Activated CD4-positive, alpha-beta T cell treated with anti-CD3 and anti-CD28 coated beads, Interleukin-2, amount 50 U/mL, for 16 hours (primary cell): ENCODE results near the gene RTN4RL1.

ENCODE experiments used
- DNase-seq: peaks from one replicate; pipeline ENCODE4 v3.0.0-alpha.2; 2020

The RTN4RL1 gene

DNA sequence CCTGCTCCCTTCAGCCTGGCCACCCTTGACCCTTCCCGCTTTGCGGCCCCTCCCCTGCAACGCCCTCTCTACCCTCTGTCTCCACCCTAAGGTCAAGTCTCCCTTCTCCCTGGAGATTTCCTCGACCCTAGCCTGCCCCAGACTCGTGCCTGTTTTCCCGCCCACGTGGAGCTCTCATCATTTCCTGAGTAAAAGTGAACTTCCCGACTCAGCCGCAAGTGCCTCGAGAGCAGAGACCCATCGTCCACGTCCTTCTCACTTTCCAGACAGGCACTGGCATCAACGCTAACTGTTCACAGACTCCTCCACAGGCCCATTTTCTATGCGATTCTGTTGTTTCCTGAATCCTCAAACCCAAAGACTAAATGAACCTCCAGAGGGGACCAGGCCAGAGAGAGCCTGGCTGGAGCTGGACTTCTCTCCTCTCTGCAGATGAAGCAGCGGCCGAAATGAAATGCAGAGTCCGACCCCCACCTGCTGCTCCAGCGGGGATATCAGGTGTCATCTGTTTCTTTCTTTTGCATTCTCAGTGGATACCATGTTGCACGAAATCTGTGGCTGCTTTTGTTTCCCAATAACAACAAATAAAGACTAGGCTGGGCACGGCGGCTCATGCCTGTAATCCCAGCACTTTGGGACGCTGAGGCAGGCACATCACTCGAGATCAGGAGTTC is 52.5 kb downstream of the RTN4RL1 start:
- no peak for DNase-seq

DNA sequence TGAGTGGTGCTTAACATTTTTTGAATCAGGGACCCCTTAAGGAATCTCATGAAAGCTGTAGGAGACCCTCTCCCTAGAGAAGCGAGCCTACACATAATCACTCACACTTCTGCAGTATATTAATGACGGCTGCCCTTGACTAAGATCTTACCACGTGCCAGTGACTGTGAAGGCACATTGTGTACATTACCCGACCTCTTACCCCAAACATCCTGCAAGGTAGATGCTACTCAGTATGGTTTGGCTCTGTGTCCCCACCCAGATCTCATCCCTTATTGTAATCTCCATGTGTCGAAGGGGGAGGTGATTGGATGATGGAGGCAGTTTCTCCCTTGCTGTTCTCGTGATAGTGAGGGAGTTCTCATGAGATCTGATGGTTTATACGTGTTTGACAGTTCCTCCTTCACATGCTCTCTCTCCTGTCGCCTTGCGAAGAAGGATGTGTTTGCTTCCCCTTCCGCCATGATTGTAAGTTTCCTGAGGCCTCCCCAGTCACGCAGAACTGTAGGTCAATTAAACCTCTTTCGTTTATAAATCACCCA is 54.2 kb downstream of the RTN4RL1 start:
- no peak for DNase-seq

DNA sequence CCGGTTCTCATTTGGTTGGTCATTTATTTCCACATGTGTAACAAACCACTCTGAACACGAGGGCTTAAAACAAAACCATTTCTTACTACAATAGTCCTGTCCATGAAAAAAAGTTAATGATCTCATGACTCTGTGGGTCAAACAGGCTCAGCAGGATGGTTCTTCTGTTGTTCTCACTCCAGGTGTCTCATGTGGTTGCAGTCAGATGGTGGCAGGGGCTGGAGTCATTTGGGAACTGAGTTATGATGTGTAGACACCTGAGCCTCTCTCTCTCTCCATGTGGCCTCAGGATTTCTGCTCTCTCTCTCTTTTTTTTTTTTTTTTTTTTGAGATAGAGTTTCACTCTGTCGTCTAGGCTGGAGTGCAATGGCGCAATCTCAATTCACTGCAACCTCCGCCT is 55.4 kb downstream of the RTN4RL1 start:
- DNase-seq: no peak

GRCh38 chr17:1967213-1967612 is 57.9 kb downstream of the RTN4RL1 start:
- no peak for DNase-seq

DNA sequence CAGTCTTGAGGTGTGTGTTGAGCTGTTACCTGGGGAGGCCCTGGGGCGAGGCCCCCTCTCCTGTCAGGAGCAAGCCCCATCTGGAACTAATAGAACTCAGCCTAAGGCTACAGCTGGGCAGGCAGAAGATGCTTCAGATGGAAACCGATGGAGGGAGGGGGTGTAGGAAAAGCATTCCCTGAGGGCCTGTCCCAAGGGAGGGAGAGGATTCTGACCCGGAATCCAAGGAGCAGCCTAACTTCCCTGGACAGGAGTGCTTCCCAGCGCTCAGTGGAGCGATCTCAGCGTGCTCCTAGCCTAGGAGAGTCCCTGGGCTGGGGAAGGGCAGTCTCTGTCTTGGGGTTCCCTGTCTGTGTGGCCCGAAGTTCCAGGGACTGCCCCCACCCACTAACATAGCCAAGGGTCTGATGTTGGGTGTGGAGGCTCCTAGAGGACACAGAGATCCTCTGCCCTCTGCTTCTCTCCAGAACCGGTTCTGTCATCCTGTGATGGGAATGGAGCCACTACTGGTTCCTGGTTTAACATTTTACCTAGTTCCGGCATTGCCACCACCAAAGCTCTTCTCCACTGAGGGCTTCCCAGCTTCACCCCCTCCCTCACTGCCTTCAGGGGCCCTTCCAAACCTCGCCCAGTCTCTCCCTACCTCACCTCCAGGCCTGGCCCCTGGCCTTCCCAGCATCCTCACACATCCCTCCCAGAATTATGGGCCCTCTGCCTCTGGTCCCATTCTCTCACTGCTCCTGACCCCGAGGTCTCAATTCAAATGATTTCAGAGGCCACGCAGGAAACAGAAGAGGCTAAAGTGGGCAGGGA is 58.7 kb downstream of the RTN4RL1 start:
- no peak for DNase-seq

DNA sequence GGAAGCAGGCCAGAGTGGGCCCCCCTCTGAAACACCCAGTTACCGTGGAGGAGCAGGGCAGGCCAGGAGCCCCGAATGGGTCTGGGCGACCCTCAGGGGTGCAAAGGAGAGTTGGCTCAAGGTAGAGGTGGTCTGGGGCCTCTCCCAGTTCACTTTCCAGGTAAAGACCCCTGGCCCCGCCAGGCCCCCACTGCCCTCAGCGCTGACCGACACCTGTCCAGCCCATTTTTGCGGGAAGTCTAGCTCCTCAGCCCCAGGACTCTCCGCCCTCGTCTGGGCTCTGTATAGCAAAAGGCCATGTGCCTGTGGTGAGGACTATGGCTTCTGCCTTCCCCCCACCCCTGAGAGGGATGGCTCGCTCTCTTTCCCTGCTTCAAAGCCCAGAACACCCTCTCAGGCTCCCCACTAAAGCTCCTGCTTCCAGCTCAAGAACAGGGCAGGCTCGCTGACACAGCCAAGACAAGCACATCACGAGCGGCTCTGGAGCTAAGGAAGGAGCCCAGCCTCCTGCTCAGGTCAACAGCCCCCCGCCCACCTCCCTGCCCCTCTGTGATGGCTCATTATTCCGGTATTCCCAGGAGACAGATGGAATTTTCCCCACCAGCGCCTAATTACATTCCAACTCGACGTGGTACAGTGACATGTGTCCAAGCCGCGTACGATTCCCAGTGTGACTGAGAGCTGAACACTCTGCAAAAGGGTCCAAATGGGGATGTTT is 59.4 kb downstream of the RTN4RL1 start:
- no peak for DNase-seq

DNA sequence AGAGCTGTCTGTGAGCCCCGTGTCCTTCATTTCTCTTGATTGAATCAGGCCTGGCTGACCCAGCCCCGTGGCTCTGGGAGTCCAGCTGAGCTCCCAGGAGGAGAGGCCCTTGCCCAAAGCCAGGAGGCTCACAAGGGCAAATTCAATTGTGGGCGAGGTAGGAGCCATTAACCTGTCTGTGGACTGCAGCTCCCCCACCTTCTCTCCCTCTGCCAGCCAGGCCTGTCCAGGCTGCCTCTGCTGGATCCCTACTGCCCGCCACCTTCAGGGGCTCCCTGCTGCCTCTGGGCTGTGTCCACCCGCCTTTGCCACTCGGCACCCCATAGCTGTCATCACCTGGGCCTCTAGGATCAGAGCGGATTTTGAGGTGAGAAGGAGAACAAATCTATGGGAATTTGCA is 61.9 kb downstream of the RTN4RL1 start:
- DNase-seq: no peak

GRCh38 chr17:1961189-1961588 is 63.9 kb downstream of the RTN4RL1 start:
- no peak for DNase-seq

- no peak for DNase-seq
Observed at GRCh38 chr17:1960545-1960912, 64.6 kb downstream of the RTN4RL1 start.

DNA sequence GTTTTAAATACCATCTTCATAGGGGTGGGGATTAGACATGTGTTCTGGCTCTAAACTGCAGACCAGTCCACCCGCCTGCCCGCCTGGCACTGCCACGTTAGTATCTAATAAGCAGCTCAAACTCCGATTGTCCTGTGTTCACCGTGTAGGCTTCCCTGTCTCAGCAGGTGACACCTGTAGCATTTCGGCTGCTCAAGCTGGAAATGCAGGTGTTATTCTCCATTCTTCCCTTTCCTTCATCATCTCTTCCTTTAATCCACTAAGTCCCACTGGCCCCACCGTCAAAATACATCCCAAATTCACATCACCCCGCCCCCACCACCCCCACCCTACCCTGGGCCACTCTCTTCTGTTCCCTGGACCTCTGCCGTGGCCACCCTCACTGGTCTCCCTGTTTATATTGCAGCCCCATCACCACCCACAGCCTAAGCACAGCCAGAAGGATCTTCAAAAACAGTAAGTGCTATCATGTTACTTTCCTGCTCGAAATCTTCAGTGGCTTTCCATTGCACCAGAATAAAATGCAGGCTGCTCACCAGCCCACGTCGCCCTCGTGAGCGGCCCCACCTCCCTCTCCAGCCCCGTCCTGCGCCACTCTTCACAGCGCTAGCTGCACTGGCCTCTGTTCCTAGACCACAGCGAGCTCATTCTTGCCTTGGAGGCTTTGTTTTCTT is 65.1 kb downstream of the RTN4RL1 start:
- no peak for DNase-seq

DNA sequence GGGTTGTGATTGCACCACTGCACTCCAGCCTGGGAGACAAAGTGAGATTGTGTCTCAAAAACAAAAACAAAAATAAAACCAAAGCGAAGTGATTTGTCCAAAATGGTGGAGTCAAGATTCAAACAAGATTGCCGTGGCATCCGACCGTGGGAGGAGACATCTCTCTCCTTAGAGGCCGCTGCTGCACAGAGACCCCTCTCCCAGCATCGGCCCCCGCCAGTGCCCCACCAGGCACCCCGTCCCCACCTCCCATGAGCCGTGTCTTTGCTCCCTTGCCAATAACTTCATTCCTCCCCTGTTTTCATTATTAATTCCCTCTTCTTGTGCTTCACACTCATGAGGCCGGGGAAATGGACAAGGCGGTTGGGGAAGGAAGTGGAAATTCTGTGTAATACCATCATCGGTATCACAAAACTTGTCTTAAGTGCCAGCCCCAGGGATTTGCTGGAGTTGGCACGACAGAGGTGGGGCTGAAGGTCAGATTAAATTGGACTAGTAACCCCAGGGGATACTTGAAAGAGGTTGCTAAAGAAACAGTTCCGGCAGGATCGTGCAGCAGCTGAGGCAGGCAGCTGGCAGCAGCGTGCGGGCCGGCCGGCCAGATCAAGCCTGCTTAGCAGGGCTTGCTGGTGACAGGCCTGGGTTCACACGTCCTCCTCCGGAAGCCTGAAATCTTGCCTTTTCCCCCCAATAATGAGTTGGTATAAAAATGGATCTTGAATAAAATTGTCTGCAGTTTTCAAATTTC is 66.8 kb downstream of the RTN4RL1 start:
- DNase-seq: no peak

GRCh38 chr17:1957037-1957436 is 68.1 kb downstream of the RTN4RL1 start:
- DNase-seq: no peak

- DNase-seq: no peak
Observed at GRCh38 chr17:1956134-1956533, 69.0 kb downstream of the RTN4RL1 start.

GRCh38 chr17:1953831-1954230 is 71.3 kb downstream of the RTN4RL1 start:
- DNase-seq: no peak

GRCh38 chr17:1951920-1952319 is 73.2 kb downstream of the RTN4RL1 start:
- no peak for DNase-seq

- no peak for DNase-seq
Observed at GRCh38 chr17:1949754-1950153, 75.4 kb downstream of the RTN4RL1 start.

GRCh38 chr17:1948517-1948825 is 76.7 kb downstream of the RTN4RL1 start:
- no peak for DNase-seq

DNA sequence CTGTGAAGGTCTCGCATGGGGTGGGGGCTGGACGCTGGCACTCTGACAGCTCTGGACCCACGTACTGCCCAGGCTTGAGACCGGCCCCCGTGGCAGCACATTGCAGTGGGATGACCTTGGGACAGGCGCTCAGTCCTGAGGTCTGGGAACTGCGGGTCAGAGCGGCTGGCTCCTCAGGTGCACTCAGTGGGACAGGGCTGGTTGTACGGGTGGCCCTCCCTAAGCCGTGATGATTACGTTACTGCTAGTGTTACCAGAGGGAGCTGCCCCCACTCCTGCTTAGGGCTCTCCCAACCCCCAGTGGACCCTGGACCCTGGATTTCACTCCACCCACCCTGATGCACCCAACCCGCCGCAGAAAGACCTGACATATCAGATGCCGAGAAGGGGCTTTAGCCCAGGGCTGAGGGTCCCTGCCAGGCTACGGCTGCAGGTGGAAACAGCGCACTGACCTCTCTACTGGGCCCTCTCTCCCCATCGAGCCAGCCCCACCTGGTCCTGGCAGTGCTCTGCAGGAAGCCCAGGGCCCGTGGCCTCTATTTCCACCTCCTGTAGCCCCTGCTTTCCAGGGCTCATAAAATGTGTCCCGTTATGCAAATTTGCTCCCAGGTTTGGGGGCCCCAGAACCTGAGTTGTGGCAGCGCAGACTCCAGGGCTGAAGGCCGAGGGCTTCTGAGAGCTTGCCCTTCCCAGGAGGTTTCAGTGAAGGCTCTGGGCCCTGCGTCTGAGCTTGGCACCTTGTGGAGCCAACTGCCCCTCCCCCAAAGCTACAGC is 77.2 kb downstream of the RTN4RL1 start:
- DNase-seq: no peak

DNA sequence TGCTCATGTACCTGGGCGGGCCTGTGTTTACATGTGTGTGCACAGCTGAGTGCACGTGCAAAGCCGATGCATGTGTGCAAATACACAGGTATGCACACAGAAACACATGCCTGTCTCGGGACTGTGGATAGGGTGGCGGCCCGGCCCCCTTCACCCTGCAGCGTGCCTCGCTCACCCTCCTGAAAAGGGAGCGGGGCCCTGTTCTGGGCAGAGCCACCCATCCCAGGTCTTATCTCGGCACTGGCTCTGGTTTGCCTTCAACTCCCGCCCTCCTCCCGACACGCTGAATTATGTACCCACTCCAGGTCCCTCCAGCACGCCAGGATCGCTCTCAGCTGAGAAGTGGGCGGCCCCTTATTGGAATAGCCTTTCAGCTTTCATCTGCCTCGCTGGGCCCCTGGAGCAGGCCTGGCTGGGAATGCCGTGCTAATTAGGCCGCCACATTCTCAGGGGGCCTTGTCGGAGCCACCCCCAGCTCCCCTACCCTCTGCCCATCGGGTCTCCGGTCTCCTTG is 77.8 kb downstream of the RTN4RL1 start:
- DNase-seq: no peak

- no peak for DNase-seq
Observed at GRCh38 chr17:1946021-1946932, 78.9 kb downstream of the RTN4RL1 start.
